Measurements from ENCODE around the gene NR2F2. TPM values are rescaled to one million over a fixed set of nuclear protein-coding genes. Genes with fewer than 3 reads are reported as not detected.

Gene NR2F2
- total RNA-seq, 2 experiments from 2014 or later, result not detected

DNA sequence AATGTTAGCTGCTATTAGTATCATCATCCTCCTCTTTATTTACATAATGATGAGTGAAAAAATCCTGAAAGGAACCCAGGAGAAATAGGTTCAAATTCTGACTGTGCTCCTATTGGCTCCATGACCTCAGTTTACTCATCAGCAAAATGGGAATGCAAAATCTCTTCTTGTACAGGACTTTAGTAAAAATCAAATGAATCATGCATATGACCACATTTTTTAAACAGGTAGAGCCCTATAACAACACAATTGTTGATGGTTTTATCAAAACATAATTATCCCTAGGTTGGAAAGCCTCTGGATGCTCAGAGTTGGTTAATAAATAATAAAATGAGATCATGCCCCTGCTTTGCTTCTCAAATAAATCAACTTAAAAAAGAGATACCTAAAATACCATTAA lies 16.0 kb upstream of the NR2F2 start:
- CTCF ChIA-PET, result no interaction called here
- intact Hi-C loops (cut with micrococcal nuclease), result no loop called here
- no peak overlapping the region for H3K4me3 Mint-ChIP-seq

DNA sequence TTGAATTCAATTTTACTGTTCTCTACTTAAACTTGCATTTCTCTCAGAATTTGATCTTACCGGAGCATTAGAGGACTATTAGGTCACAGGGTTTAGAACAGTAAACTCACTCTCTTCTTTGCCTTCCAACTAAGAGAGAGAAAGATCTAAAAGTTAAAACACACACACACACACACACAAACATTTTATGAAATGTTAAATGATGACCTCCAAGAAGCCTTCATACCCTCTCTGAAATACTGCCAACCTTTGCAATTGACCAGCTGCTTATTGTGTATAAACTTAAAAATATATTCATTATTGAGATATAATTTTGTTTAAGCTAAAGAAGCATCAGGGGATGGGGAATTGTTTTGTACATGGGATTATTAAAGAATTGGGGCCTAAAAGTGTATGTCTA lies 15.5 kb upstream of the NR2F2 start:
- intact Hi-C loops (cut with micrococcal nuclease), result no loop called here
- TF ChIP-seq CTCF (IDR thresholded peaks at IDR 0.05), result no peak
- Mint-ChIP-seq H3K27me3 (peaks cover 22% of the 10 kb centered on the region), H3K4me3 (no peak overlapping the region), H3K4me1 (ENCODE audit: low read depth) (no peaks in the 10 kb centered on the region), H3K36me3 (ENCODE audit: low read depth) (no peaks in the 10 kb centered on the region), H3K27ac (no peak overlapping the region), H3K9me3 (no peaks in the 10 kb centered on the region)
- no peak for DNase-seq
- ChIA-PET CTCF (no interaction called here), POLR2A (no interaction called here)
- ATAC-seq, result no peak

More for the DNA sequence above, 16.0 kb upstream of the NR2F2 start:
- no peaks in the 10 kb centered on the region for H3K4me1 Mint-ChIP-seq (ENCODE audit: low read depth)
- no peak for TF ChIP-seq CTCF (IDR thresholded peaks at IDR 0.05)
- ATAC-seq (no peak), DNase-seq (no peak)
- no peak overlapping the region for H3K27ac Mint-ChIP-seq
- H3K9me3 Mint-ChIP-seq, result no peaks in the 10 kb centered on the region
- H3K27me3 Mint-ChIP-seq, result peaks cover 19% of the 10 kb centered on the region
- POLR2A ChIA-PET, result no interaction called here
- no peaks in the 10 kb centered on the region for H3K36me3 Mint-ChIP-seq (ENCODE audit: low read depth)

DNA sequence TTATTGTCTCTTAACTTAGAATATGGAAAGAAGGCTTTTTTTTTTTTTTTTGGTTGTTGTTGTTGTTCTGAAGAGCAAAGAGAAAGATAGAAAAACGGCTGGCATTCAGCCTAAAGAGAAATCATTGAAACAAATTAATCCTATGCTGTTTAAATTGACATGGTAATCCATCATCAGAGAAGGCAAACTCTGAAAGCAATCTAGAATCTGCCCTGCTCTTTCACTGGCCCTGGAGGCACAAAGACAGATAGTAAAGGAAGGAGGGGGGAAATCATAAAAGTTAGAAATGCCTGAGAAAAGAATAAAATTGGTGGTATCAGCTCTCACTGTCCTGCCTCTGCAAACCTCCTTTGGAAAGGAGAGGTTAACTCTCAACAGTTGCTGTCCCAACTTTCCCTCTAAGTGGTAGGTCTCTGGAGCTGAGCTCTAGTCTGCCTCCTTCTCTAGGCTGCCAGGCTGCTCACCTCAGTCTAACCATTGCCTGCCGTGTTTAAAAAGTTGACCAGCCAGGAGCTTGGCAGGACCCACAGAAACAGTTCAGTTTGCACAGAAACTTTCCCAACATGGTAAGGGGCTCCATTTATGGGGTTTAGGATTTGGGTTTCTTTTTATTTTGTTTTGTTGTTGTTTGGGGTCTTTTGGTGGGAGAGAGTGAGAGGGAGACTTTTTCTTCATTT lies 13.4 kb upstream of the NR2F2 start:
- Mint-ChIP-seq H3K27ac (no peak overlapping the region), H3K27me3 (peaks cover 31% of the 10 kb centered on the region), H3K36me3 (ENCODE audit: low read depth) (no peaks in the 10 kb centered on the region), H3K4me1 (ENCODE audit: low read depth) (no peaks in the 10 kb centered on the region), H3K9me3 (no peaks in the 10 kb centered on the region), H3K4me3 (no peak overlapping the region)
- ATAC-seq (no peak), DNase-seq (no peak)
- CTCF ChIA-PET, result interaction anchor here (1.6 kb wide), 1 partner anchor 10 kb away, joined by 3 read pairs; no protein-coding TSS in a partner anchor
- intact Hi-C loops (cut with micrococcal nuclease), result no loop called here
- POLR2A ChIA-PET, result interaction anchor here (2.2 kb wide), 1 partner anchor 10 kb away, joined by 5 read pairs; no protein-coding TSS in a partner anchor
- no peak for TF ChIP-seq CTCF (IDR thresholded peaks at IDR 0.05)

- Mint-ChIP-seq H3K4me3 (no peak overlapping the region), H3K4me1 (ENCODE audit: low read depth) (peaks cover 2% of the 10 kb centered on the region), H3K9me3 (no peaks in the 10 kb centered on the region), H3K27me3 (peaks cover 45% of the 10 kb centered on the region), H3K36me3 (ENCODE audit: low read depth) (no peaks in the 10 kb centered on the region), H3K27ac (no peak overlapping the region)
- CTCF ChIA-PET, result interaction anchor here (0.9 kb wide), 1 partner anchor 43 kb away, joined by 3 read pairs; no protein-coding TSS in a partner anchor
- TF ChIP-seq CTCF (IDR thresholded peaks at IDR 0.05), result no peak
- POLR2A ChIA-PET, result no interaction called here
- no peak for ATAC-seq
- intact Hi-C loops (cut with micrococcal nuclease), result no loop called here
- DNase-seq, result no peak
These were observed 10.4 kb upstream of the NR2F2 start for GRCh38 chr15:96320107-96320506.

DNA sequence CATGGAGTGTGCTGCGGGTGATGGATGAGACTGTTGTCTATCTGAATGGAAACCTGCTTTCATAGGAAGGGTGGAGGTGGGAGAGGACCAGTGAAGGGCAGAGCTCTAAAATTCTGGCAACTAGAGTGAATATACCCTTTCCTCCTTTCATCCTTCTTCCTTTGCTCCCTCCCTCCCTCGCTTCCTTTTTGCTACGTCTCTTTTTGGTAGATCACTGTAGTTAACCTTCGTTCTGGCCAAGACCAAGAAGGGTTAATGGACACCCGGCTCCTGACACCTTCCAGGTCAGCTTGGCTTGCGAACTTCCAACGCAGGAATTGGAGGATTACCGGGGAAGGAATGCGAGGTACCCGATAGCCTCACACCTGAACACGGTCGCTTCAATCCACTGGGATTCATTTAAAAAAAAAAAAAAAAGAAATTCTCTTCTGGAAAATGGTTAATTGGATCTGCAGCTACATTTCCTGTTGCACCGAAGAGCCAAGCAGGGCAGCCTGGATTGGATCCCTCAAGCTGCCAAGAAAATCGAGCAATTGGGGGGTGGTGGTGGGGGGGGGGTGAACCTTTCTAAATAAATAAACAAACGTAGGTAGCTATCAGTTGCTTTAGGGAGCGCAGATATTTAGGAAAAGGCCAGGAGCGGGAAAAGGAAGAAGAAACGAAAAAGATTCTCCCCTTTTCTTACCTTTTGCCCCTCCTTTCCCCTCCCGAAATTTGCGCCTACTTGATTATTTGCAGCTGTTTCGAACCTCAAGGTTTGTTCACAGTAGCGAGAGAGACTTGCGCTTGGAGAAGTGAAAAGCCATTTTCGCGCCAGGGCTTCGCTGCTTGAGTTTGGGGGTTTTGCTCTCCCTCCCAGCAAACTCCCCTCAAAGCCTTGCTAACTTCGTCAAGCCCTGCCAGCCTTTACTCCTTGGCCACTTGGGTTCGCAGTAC lies 9.5 kb upstream of the NR2F2 start:
- no peaks in the 10 kb centered on the region for H3K9me3 Mint-ChIP-seq
- peaks cover 50% of the 10 kb centered on the region for H3K27me3 Mint-ChIP-seq
- DNase-seq, result no peak
- no peak for TF ChIP-seq CTCF (IDR thresholded peaks at IDR 0.05)
- ATAC-seq, result no peak
- no peaks in the 10 kb centered on the region for H3K36me3 Mint-ChIP-seq (ENCODE audit: low read depth)
- ChIA-PET POLR2A (no interaction called here), CTCF (interaction anchor here (0.9 kb wide), 1 partner anchor 42 kb away, joined by 3 read pairs; no protein-coding TSS in a partner anchor)
- H3K27ac Mint-ChIP-seq, result no peak overlapping the region
- intact Hi-C loops (cut with micrococcal nuclease), result no loop called here
- peaks cover 2% of the 10 kb centered on the region for H3K4me1 Mint-ChIP-seq (ENCODE audit: low read depth)
- H3K4me3 Mint-ChIP-seq, result no peak overlapping the region
